Mucosa of descending colon (tissue), 3 donors: Measurements from ENCODE around the gene MTTP. TPM values are rescaled to one million over a fixed set of nuclear protein-coding genes. Genes with fewer than 3 reads are reported as not detected.

Experiments
- ATAC-seq: fragments of 200-7000 bp; cut with Tn5 transposase; one replicate; pipeline ENCODE4 v1.9.1; 2020; ENCODE audit warnings: mild to moderate bottlenecking, moderate library complexity
- DNase-seq, 3 donors: peaks; one replicate each; pipeline ENCODE4 v3.0.0-alpha.2; 2020
- H3K36me3 ChIP-seq: fragments of 200-600 bp; one replicate; pipeline ENCODE4 v1.8.0; 2021; ENCODE audit warnings: low read depth, mild to moderate bottlenecking
- H3K4me1 ChIP-seq: fragments of 200-600 bp; one replicate; pipeline ENCODE4 v1.8.0; 2021; ENCODE audit warnings: low read depth, mild to moderate bottlenecking
- H3K4me3 ChIP-seq: fragments of 200-600 bp; one replicate; pipeline ENCODE4 v1.8.0; 2021; ENCODE audit warnings: mild to moderate bottlenecking
- H3K9me3 ChIP-seq: fragments of 200-600 bp; one replicate; pipeline ENCODE4 v1.8.0; 2021; ENCODE audit warnings: mild to moderate bottlenecking
- intact Hi-C, 2 donors: fragments of 100-400 bp; cut with DNase I in 1 of 2; cut with micrococcal nuclease in 1 of 2; formaldehyde crosslinking; loops; one replicate each; pipeline versions ENCODE4 v1.11.0 to v1.11.1; 2022; cut with DNase I, micrococcal nuclease
- total RNA-seq, 3 donors: library from RNA; stranded (reverse); fragmentation: NEBNext Ultra II Directional in 2 of 3; extraction: Animal tissue kit (Norgen Biotek cat#: 25700) in 2 of 3; gene quantifications; one replicate each; pipeline versions ENCODE4 v1.2.1 to v1.2.4, GENCODE V29; 2021 to 2023
- TF ChIP-seq, protein P1 (sequence below): fragments of 200-600 bp; IDR thresholded peaks from one replicate; pipeline ENCODE4 v1.8.0; 2022; ENCODE audit warnings: antibody characterized with exemption, mild to moderate bottlenecking
- donor health status: DM: no; HTN: no; CAD: no; lungs with moderate emphysema.
- donor health status: DM: no; HTN: no; CAD: no.
- donor health status: DM: no; HTN: yes; CAD: no.

Gene MTTP
- total RNA-seq, 3 donors from 2014 or later: 0.20 to 1.5 (median 0.22) TPM

DNA sequence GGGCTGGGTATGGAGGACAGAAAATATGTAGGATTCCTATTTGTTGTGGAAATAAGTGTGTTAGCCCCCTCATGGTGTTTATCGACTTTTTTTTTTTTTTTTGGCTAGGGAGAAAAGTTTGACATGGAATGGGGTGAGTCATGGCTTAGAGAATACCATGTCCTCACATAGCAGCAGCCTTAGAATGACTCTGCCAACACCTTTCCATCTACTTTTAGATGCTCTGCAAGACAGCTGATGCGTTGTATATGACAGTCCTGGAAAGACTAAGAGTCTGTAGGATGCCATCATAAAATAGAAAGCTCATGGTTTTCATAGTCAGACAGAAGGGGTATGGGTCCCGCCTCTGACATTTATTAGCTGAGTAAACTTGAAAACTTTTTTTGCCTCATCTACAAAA, 37.7 kb downstream of the MTTP start:
- ATAC-seq: no peak
- Histone ChIP-seq H3K36me3 (no peaks in the 10 kb centered on the region), H3K4me1 (no peaks in the 10 kb centered on the region), H3K4me3 (no peak overlapping the region), H3K9me3 (no peaks in the 10 kb centered on the region)
- TF ChIP-seq, protein P1, sequence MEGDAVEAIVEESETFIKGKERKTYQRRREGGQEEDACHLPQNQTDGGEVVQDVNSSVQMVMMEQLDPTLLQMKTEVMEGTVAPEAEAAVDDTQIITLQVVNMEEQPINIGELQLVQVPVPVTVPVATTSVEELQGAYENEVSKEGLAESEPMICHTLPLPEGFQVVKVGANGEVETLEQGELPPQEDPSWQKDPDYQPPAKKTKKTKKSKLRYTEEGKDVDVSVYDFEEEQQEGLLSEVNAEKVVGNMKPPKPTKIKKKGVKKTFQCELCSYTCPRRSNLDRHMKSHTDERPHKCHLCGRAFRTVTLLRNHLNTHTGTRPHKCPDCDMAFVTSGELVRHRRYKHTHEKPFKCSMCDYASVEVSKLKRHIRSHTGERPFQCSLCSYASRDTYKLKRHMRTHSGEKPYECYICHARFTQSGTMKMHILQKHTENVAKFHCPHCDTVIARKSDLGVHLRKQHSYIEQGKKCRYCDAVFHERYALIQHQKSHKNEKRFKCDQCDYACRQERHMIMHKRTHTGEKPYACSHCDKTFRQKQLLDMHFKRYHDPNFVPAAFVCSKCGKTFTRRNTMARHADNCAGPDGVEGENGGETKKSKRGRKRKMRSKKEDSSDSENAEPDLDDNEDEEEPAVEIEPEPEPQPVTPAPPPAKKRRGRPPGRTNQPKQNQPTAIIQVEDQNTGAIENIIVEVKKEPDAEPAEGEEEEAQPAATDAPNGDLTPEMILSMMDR: no peak
- intact Hi-C loops: no loop called here
- no peak for DNase-seq

DNA sequence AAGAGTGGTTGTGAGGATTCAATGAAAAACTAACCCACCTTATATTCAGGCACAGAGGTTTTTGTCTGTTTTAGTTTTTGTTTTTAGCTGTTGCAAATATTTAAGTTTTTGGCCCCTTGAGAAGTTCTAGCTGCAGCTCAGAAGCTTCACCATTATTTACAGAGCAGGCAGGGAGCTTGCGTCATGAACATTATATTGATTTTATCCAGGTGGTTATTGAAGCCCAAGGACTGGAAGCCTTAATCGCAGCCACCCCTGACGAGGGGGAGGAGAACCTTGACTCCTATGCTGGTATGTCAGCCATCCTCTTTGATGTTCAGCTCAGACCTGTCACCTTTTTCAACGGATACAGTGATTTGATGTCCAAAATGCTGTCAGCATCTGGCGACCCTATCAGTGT, 38.1 kb downstream of the MTTP start:
- Histone ChIP-seq H3K4me3 (no peak overlapping the region), H3K9me3 (no peaks in the 10 kb centered on the region), H3K4me1 (no peaks in the 10 kb centered on the region), H3K36me3 (no peaks in the 10 kb centered on the region)
- intact Hi-C loops: no loop called here
- TF ChIP-seq, protein P1: no peak
- ATAC-seq: no peak
- DNase-seq: no peak

DNA sequence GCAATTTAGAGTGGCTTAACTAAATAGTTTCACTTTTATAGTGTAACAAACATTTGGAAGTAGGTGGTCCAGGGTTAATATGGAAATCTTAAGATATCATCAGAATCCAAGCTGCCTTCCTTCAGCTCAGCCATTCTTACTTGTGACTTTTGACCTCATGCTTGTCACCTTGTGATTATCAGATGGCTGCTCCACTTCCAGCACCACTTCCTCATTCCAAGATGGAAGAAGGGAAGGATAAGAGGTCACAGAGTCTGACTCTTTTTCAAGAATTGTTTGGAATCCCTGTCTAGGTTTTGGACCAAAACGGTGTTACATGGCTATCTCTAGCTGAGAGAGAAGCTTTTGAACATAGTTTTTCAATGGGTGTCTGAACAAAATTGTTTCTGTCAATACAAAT, 39.9 kb downstream of the MTTP start:
- Histone ChIP-seq H3K4me1 (no peaks in the 10 kb centered on the region), H3K36me3 (no peaks in the 10 kb centered on the region), H3K4me3 (no peak overlapping the region), H3K9me3 (no peaks in the 10 kb centered on the region)
- DNase-seq (no peak), ATAC-seq (no peak)
- TF ChIP-seq, protein P1: no peak
- intact Hi-C loops: no loop called here

DNA sequence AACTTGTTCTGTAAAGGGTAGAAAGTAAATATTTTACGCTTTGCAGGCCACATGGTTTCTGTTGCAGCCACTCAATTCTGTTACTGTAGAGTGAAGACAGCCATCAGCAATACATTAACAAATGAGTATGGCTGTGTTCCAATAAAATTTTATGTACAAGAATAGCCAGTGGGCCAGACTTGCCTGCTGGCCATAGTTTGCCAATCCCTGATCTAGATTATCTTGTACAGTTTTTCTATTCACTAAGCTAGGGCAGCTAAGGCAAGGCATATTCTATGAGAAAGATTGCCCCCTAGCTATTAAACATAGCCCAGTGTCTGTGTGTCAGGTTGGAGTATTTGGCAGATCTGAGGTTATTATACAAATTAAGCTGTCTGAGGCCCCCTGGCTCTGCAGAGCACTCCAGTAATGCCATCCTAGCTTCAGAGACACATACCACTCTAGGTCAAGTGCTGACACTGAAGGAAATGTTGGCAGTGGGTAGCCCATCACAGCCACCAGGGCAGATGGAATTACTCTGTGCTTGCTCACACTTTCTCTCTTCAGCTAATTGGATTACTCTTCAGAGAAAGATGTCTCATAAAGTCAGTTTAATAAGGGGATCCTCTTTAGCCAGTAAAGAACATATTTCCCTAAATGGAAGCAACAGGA, 40.7 kb downstream of the MTTP start:
- ATAC-seq (peak; percentile 24), DNase-seq (no peak)
- TF ChIP-seq, protein P1: no peak
- Histone ChIP-seq H3K36me3 (no peaks in the 10 kb centered on the region), H3K4me1 (no peaks in the 10 kb centered on the region), H3K4me3 (no peak overlapping the region), H3K9me3 (no peaks in the 10 kb centered on the region)
- intact Hi-C loops: no loop called here

DNA sequence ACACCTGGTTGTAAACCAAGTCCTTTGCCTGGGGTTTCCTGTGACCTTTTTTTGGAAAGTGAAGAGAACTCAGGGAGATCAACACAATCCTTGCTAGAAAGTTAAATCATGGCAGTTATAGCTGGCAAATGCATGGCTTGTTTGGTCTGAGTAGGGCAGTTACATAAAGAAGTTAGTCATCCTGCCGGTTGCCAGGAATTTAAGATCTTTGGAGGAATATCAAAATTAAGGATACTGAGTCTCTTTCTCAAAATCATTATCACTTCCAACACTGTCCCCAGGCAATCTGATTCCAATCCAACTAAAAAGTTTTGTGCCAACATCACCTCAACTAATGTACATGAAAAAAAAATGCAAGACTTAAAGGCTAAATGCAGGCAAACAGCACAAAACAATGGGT, 42.8 kb downstream of the MTTP start:
- ATAC-seq (no peak), DNase-seq (no peak)
- Histone ChIP-seq H3K36me3 (no peaks in the 10 kb centered on the region), H3K4me1 (no peaks in the 10 kb centered on the region), H3K4me3 (no peak overlapping the region), H3K9me3 (no peaks in the 10 kb centered on the region)
- intact Hi-C loops: no loop called here
- TF ChIP-seq, protein P1: no peak

DNA sequence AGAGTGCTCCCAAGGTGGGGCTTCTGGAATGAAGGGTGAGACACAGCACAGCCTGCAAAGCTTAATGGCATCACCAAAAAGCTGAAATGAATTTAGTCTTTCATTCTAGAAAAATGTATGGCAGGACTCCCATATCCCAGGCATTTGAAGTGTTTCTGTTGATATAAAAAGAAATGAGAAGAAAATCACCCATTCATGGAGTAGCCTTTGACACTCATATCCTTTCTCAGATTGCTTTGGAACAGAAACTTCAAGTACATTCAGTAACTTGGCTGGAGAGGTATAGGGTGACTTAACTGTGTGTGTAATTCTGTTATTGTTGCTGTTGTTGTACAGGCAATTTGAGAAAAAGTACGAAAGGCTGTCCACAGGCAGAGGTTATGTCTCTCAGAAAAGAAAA, 47.7 kb downstream of the MTTP start:
- Histone ChIP-seq H3K9me3 (no peaks in the 10 kb centered on the region), H3K36me3 (no peaks in the 10 kb centered on the region), H3K4me1 (no peaks in the 10 kb centered on the region), H3K4me3 (no peak overlapping the region)
- TF ChIP-seq, protein P1: no peak
- intact Hi-C loops: no loop called here
- ATAC-seq (no peak), DNase-seq (no peak)
